GM19455 (cell line): Measurements from ENCODE around the gene UGT2A1.
"Not testable (repeated sequence)": the region's sequence is repeated elsewhere in the genome, so short reads cannot be mapped to it uniquely, and the experiment has no call there.

ENCODE experiments used
- ATAC-seq: cut with Tn5 transposase; IDR thresholded peaks from one replicate; pipeline ENCODE4 v1.9.1; 2021; ENCODE audit not compliant: unreplicated experiment

UGT2A1 gene

GRCh38 chr4:69653147-69653546, at the start of gene UGT2A1:
Gene UGT2A1 (minus strand): TSS chr4:69653247. CDS start chr4:69647644, 5,603 bp downstream.
- ATAC-seq = no peak

DNA sequence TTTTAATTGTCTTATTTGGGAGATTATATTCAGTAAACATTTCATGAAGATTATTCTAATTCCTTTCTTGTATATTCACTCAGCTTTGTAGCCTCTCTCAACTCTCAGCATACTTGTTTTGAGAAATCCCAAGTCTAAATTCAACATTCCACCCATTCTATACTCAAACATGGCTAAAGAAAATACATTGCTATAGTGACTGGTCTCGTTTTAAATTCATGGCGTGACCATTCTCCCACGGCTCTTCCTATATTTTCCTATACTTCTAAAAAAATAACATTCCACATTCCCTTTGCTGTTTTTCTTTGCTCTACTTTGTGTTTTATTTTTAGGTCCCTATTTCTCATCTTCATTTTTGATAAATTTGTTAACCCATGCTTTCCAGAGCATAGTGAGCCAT, 49.2 kb upstream of the UGT2A1 start:
- ATAC-seq = no peak

DNA sequence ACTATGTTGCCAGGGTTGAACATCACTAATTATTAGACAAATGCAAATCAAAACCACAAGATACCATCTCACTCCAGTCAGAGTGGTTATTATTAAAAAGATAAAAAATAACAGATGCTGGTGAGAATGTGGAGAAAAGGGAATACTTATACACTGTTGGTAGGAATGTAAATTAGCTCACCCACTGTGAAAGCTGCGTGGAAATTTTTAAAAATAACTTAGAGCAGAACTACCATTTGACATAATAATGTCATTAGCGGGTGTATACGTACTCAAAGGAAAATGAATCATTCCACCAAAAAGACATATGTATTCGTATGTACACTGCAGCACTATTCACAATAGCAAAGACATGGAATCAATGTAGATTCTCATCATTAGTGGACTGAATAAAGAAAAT, 48.6 kb upstream of the UGT2A1 start:
- no peak for ATAC-seq

- ATAC-seq = no peak
Observed at GRCh38 chr4:69697536-69698242, 44.6 kb upstream of the UGT2A1 start.

DNA sequence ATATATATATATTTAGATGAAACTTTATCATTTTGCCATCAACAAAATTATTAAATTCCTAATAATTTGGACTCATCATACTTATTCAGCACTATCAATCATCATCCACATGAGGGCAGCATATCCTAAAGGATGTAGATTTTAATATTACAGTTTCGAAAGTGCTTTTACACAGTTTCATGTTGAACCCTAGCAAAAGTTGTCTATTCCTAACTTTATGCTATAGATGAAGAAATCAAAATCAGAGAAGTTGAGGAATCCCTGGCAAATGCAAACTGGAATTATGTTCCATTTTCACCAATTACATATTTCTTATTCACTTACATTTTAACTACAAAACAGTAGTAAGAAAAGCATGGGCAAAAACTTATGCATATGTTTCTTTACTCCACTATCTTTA, 36.6 kb upstream of the UGT2A1 start:
- ATAC-seq = no peak

GRCh38 chr4:69684804-69685203, 31.8 kb upstream of the UGT2A1 start:
- no peak for ATAC-seq

DNA sequence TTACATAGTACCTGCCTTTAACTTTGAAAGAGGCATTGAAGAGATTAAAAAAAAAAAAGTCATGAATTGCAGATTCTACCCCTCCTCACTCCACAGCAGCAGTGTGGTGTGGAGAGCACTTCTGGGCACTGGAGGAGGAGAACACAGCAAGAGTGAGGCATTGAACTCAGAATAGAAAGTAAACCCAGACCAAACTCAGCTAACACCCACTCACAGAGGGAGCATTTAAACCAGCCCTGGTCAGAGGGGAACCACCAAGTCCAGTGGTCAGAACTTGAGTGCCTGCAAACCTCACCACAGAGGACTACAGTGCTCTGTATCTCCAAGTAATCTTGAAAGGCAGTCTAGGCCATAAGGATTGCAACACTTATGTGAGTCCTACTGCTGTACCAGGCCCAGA, 15.6 kb upstream of the UGT2A1 start:
- ATAC-seq = no peak

DNA sequence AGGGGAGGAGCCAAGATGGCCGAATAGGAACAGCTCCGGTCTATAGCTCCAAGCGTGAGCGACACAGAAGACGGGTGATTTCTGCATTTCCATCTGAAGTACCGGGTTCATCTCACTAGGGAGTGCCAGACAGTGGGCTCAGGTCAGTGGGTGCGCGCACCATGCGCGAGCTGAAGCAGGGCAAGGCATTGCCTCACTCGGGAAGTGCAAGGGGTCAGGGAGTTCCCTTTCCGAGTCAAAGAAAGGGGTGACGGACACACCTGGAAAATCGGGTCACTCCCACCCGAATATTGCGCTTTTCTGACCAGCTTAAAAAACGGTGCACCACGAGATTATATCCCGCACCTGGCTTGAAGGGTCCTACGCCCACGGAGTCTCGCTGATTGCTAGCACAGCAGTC, 11.0 kb upstream of the UGT2A1 start:
- ATAC-seq = not testable (repeated sequence)

DNA sequence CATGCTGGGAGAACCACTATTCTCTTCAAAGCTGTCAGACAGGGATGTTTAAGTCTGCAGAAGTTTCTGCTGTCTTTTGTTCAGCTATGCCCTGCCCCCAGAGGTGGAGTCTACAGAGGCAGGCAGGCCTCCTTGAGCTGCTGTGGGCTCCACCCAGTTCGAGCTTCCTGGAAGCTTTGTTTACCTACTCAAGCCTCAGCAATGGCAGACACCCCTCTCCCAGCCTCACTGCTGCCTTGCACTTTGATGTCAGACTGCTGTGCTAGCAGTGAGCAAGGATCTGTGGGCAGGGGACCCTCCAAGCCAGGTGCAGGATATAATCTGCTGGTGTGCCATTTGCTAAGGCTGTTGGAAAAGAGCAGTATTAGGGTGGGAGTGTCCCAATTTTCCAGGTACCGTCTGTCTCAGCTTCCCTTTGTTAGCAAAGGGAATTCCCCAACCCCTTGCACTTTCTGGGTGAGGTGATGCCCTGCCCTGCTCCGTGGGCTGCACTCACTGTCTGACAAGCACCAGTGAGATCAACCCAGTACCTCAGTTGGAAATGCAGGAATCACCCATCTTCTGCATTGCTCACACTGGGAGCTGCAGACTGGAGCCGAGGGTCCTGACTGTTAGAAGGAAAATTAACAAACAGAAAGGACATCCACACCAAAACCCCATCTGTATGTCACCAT, 8.2 kb upstream of the UGT2A1 start:
- not testable (repeated sequence) for ATAC-seq

DNA sequence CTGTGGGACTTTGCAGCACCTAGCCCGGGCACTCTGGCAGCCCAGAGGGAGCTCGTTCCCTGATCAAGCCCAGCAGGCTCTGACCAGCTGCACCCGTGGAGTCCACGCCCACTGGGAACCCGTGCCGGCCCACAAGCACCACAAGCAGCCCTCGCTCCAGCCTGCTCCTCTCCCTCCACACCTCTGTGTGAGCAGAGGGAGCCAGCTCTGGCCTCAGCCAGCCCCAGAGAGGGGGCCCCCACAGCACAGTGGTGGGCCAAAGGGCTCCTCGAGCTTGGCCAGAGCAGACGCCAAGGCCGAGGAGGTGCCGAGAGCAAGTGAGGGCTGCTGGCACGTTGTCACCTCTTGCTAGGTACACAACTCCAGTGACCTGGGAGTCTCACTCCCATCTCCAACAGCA, 5.1 kb upstream of the UGT2A1 start:
- ATAC-seq = no peak

- ATAC-seq = no peak
Observed at GRCh38 chr4:69656653-69657158, 3.7 kb upstream of the UGT2A1 start.

- ATAC-seq = no peak
Observed at GRCh38 chr4:69650872-69651271, 2.2 kb downstream of the UGT2A1 start.

DNA sequence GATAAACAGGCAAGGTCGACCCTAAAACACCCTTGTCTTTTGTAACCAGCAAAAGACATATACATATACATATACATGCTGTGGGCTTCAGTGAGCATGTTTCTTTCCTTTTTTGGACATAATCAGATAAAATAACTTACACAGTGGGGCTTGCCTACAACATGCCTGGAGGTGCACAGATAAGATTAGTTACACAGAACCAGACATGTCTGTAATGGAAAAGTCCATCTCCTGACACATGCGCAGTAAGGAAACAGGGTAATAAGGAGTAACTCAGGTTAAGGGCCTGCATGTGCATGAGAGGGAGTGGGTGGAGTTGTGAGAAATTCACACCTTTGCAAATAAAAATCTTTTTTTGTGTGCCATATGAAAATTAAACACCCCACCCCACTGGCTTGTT, 3.4 kb downstream of the UGT2A1 start:
- no peak for ATAC-seq

GRCh38 chr4:69649207-69649606, 3.8 kb downstream of the UGT2A1 start:
- ATAC-seq = no peak

GRCh38 chr4:69642961-69643360, 10.1 kb downstream of the UGT2A1 start:
- no peak for ATAC-seq

DNA sequence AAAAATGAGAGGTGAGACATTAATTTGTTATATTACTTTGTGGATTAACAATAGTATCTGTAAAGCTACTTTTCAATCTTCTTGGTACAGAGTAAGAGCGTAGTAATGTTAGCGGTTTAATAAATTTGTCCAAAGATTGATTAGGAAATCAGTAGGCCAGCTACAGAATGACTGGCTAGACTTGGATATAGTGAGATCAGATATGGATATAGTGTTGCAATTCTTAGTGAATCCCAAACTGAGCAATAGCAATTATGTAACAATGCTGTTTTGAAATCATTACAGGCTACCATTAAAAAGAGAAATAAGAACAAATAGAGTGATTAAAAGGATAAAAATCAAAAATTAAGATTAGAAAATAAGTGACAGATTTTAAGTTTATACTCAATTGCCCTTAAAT, 12.8 kb downstream of the UGT2A1 start:
- no peak for ATAC-seq

DNA sequence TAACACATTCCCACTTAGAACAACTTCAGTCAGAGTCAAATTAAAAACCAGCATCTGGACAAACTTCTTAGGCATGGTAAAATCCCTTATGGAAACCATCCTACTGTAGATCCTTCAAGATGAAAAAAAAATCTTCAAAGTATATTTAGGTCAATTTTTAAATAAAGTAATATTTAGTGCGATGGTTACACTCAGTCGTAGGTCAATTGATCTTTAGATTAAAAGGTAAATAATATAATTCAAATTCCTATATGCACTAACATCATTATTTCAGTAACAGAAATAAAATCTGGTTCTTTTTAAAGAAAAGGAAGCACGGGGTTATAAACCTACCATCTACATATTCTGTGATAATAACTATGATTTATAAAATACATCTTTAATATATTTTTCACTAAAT, 13.5 kb downstream of the UGT2A1 start, which contains the start of gene UGT2A2:
TSS of gene UGT2A2 (minus strand) at position 101 of the 400 bp plus-strand sequence. CDS start at position 99, 2 bp downstream.
- no peak for ATAC-seq

DNA sequence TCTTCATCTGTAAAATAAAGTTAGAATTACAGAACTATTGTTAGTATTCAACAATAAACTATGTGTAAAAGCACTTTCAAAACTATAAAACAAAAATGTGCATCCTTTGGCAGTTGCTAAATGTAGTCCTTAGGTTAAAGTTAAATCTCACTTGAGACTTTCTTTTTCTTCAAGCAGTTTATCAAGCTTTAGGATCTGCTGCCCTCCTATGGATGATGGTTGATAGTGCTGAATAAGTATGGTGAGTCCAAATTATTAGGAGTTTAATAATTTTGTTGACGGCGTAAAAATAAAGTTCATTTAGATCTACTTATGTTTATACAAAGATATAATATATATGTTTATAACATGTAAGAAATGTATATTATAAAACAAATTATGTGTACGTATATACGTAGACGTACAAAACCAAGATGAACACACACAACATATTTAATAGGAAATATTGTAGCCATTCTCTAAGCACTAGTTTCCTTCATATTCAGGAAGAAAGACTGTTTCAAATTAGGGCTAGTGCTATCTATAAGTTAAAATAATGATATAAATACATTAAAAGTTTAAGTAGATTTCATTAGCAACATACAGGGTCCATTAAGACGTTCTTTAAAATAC, 35.9 kb downstream of the UGT2A1 start:
- ATAC-seq = no peak

DNA sequence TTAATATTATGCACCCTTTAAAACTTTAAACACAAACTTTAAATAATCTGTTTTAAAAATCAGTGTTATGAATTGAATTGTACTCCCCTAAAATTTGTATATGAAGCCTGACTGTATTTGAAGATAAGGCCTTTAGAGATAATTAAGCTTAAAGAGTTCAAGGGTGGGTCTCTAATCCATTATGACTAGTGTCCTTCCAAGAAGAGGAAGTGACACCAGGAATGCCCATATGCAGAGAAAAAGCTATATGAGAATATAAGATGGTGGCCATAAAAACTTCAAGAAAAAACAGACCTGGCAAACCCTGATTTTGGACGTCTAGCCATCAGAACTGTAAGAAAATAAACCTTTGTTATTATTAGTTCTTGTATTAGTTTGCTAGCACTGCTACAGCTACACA, 42.6 kb downstream of the UGT2A1 start:
- no peak for ATAC-seq

DNA sequence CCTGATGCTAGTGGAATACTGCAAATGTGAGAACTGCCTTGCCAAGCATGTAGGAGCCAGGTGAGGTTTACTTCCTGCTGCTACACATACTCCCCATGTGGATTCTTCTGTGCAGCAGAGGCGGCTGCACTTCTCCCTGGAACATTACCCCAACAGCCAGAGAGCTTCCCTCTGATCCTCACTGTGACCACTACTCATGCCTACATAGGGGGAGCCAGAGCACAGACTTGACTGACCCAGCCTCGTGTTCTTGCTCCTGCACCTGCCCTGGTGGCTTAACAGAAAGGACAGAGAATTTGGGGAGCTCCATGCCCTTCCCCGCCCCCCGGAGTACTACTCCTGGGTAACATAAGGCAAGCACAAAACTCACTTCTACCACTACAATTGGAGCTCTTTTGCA, 52.0 kb downstream of the UGT2A1 start:
- no peak for ATAC-seq

- ATAC-seq = no peak
Observed at GRCh38 chr4:69600013-69600412, 53.0 kb downstream of the UGT2A1 start.

DNA sequence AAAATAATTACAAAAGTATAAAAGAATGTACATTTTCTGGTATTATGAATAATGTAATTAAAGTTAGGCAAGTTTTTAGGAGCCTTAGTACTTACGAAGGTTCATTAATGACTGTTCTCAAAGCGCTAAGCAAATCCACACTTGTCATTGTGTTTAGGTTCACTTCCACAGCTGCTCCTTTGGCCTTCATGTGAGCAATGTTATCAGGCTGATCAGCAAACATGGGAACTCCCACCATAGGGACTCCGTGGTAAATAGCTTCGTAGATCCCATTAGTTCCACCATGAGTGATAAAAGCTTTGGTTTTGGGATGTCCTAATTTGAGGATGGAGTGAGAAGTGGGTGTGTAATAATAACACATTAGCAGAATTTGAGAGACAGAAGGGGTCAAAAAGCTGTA, 58.7 kb downstream of the UGT2A1 start:
- ATAC-seq = no peak
